Measurements from ENCODE around the gene ATG7.

The ATG7 gene

DNA sequence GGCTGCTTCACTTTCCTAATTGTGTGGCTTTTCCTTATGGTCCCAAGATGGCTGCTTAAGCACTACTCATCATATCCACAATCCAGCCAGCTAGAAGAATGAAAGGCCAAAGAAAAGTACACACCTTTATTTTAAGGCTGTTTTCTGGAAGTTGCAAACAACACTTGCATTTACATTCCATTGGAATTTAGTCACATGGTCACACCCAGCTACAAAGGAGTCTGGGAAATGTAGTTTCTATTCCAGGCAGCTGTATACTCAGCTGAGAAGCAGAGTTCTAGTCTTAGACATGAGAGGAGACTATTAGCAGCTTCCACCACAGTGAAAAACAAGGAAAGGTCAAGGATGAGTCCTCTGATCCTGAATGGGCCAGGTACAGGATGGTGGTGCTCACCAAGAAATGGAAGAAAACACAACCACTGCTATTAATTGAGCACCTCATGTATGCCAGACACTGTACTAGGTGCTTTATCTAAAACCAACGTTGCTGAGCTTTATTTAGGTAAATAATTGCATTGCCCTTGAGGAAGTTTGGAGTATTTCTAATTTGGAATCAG is 28.0 kb upstream of the ATG7 start:
- no peak for TF ChIP-seq CTCF (IDR thresholded peaks at IDR 0.05; ENCODE audit: low read depth, low read length, missing control alignments)
- DNase-seq (ENCODE audit: low read depth) = no peak
- H3K4me3 ChIP-seq (ENCODE audit: low read depth, low read length) = no peak overlapping the region

- DNase-seq (ENCODE audit: low read depth) = no peak
- H3K4me3 ChIP-seq (ENCODE audit: low read depth, low read length) = no peak overlapping the region
- TF ChIP-seq CTCF (IDR thresholded peaks at IDR 0.05; ENCODE audit: low read depth, low read length, missing control alignments) = no peak
These were observed 26.9 kb upstream of the ATG7 start for GRCh38 chr3:11245276-11245675.

DNA sequence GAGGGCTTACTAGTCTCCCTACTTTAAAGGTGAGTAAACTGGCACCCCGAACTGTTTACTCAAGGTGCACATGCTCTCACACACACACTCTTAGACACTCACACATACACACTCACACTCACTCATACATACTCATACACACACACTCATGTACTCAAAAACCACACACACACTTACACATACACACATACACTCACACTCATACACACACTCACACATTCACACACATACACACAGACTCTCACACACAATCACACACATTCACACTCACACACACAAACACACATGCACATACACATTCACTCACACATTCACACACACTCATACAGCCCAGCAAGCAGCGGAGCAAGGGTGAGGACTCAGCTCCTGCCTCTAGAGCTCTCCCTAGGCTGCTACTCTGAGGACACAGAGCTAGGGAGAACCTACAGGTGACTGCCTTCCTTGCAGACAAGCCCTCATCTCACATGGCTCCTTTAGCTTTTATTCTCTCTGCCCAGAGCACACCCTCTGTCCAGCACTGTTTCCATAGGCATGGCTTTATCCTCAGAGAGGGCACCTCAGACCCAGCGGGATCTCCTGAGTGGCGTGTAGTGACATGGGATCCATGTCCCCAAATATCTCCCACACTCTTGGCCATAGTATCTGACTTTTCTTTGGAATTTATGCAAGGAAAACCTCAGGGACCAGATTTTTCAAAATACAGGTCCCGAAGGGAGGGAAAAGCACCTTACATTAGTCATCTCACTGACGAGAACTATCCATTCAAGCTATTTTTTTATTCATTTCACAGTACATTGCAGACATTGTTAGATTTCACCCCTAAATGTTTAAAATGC is 26.2 kb upstream of the ATG7 start:
- no peak for DNase-seq (ENCODE audit: low read depth)
- TF ChIP-seq CTCF (IDR thresholded peaks at IDR 0.05; ENCODE audit: low read depth, low read length, missing control alignments) = no peak
- no peak overlapping the region for H3K4me3 ChIP-seq (ENCODE audit: low read depth, low read length)

- TF ChIP-seq CTCF (IDR thresholded peaks at IDR 0.05; ENCODE audit: low read depth, low read length, missing control alignments) = no peak
- no peak for DNase-seq (ENCODE audit: low read depth)
- H3K4me3 ChIP-seq (ENCODE audit: low read depth, low read length) = no peak overlapping the region
These were observed 25.6 kb upstream of the ATG7 start for GRCh38 chr3:11246663-11246970.

- H3K4me3 ChIP-seq (ENCODE audit: low read depth, low read length) = no peak overlapping the region
- no peak for DNase-seq (ENCODE audit: low read depth)
- no peak for TF ChIP-seq CTCF (IDR thresholded peaks at IDR 0.05; ENCODE audit: low read depth, low read length, missing control alignments)
These were observed 24.8 kb upstream of the ATG7 start for GRCh38 chr3:11247362-11247761.

- DNase-seq (ENCODE audit: low read depth) = no peak
- H3K4me3 ChIP-seq (ENCODE audit: low read depth, low read length) = no peak overlapping the region
- TF ChIP-seq CTCF (IDR thresholded peaks at IDR 0.05; ENCODE audit: low read depth, low read length, missing control alignments) = no peak
These were observed 23.6 kb upstream of the ATG7 start for GRCh38 chr3:11248596-11248995.

Measured in GM12864 (cell line).